ENCODE results near the gene RBSN. TPM values are rescaled to one million over a fixed set of nuclear protein-coding genes. Genes with fewer than 3 reads are reported as not detected.
A peak's percentile ranks its signal among the peaks of the same experiment; 100 is the strongest.

The RBSN gene
- total RNA-seq, 1 donor from 2014 or later = 29.7 TPM

- no peaks in the 10 kb centered on the region for H3K27me3 ChIP-seq (ENCODE audit: low read depth)
- TF ChIP-seq CTCF (IDR thresholded peaks at IDR 0.05) = no peak
- intact Hi-C loops (cut with DNase I) = no loop called here
- H3K4me3 ChIP-seq = no peak overlapping the region
- ATAC-seq (no peak), DNase-seq (no peak)
- no peaks in the 10 kb centered on the region for H3K9me3 ChIP-seq
- H3K36me3 ChIP-seq = no peaks in the 10 kb centered on the region
- no peaks in the 10 kb centered on the region for H3K4me1 ChIP-seq
- no peak overlapping the region for H3K27ac ChIP-seq
Measured at GRCh38 chr3:15121936-15122335, 23.0 kb upstream of the RBSN start.

- TF ChIP-seq CTCF (IDR thresholded peaks at IDR 0.05) = no peak
- Histone ChIP-seq H3K9me3 (no peaks in the 10 kb centered on the region), H3K27me3 (ENCODE audit: low read depth) (no peaks in the 10 kb centered on the region), H3K36me3 (no peaks in the 10 kb centered on the region), H3K4me3 (no peak overlapping the region), H3K4me1 (no peaks in the 10 kb centered on the region), H3K27ac (no peak overlapping the region)
- intact Hi-C loops (cut with DNase I) = no loop called here
- DNase-seq (no peak), ATAC-seq (peak; percentile 77 to 78)
Measured at GRCh38 chr3:15120986-15121385, 22.0 kb upstream of the RBSN start.

- no peak overlapping the region for H3K4me3 ChIP-seq
- H3K27me3 ChIP-seq (ENCODE audit: low read depth) = no peaks in the 10 kb centered on the region
- intact Hi-C loops (cut with DNase I) = no loop called here
- H3K4me1 ChIP-seq = no peaks in the 10 kb centered on the region
- no peaks in the 10 kb centered on the region for H3K36me3 ChIP-seq
- H3K27ac ChIP-seq = no peak overlapping the region
- no peak for ATAC-seq
- H3K9me3 ChIP-seq = no peaks in the 10 kb centered on the region
- TF ChIP-seq CTCF (IDR thresholded peaks at IDR 0.05) = no peak
- no peak for DNase-seq
Measured at GRCh38 chr3:15117011-15117410, 18.1 kb upstream of the RBSN start.

- H3K4me1 ChIP-seq = no peaks in the 10 kb centered on the region
- no peaks in the 10 kb centered on the region for H3K27me3 ChIP-seq (ENCODE audit: low read depth)
- intact Hi-C loops (cut with DNase I) = no loop called here
- H3K9me3 ChIP-seq = no peaks in the 10 kb centered on the region
- no peak for ATAC-seq
- no peak overlapping the region for H3K4me3 ChIP-seq
- H3K36me3 ChIP-seq = no peaks in the 10 kb centered on the region
- no peak overlapping the region for H3K27ac ChIP-seq
- no peak for DNase-seq
- no peak for TF ChIP-seq CTCF (IDR thresholded peaks at IDR 0.05)
Measured at GRCh38 chr3:15116032-15116669, 17.2 kb upstream of the RBSN start.

GRCh38 chr3:15114466-15115358 is 15.8 kb upstream of the RBSN start:
- DNase-seq = no peak
- no peak for ATAC-seq
- no peaks in the 10 kb centered on the region for H3K4me1 ChIP-seq
- no peak for TF ChIP-seq CTCF (IDR thresholded peaks at IDR 0.05)
- H3K36me3 ChIP-seq = no peaks in the 10 kb centered on the region
- intact Hi-C loops (cut with DNase I) = no loop called here
- H3K27ac ChIP-seq = no peak overlapping the region
- H3K4me3 ChIP-seq = no peak overlapping the region
- no peaks in the 10 kb centered on the region for H3K9me3 ChIP-seq
- no peaks in the 10 kb centered on the region for H3K27me3 ChIP-seq (ENCODE audit: low read depth)
